Caco-2 (cell line): Measurements from ENCODE around the gene IGSF11. TPM values are rescaled to one million over a fixed set of nuclear protein-coding genes. Genes with fewer than 3 reads are reported as not detected.

ENCODE experiments used
- BruUV-seq: library from RNA; stranded (reverse); fragments of 400-500 nt; replicated peaks from 2 replicates; lab custom pipeline; 2021; lab: Mats Ljungman, UMichigan
- CTCF ChIA-PET: fragments of 300-600 bp; sonication (Branson Sonifier 250); formaldehyde crosslinking; loops from one replicate; lab custom pipeline; 2022; ENCODE audit warnings: antibody characterized with exemption; lab: Charles Lee
- POLR2A ChIA-PET: fragments of 300-600 bp; sonication (Branson Sonifier 250); formaldehyde crosslinking; loops from one replicate; lab custom pipeline; 2022; ENCODE audit warnings: antibody characterized with exemption; lab: Charles Lee
- DNase-seq, 2 experiments: peaks; one replicate each; pipeline versions ENCODE4 v3.0.0 to v3.0.0-alpha.2; 2020 to 2022
- H3K27me3 ChIP-seq: replicated peaks from 2 replicates; pipeline ENCODE4 v1.6.0; 2011; ENCODE audit warnings: low read length; ENCODE audit not compliant: control insufficient read depth, insufficient read depth
- H3K36me3 ChIP-seq: 2 replicates; pipeline ENCODE4 v1.5.1; 2011; ENCODE audit warnings: low read length; ENCODE audit not compliant: control insufficient read depth, insufficient read depth
- H3K4me1 ChIP-seq: fragments of 250-450 bp; sonication (Bioruptor Pico); 2 replicates; pipeline ENCODE4 v1.5.1; 2020; ENCODE audit warnings: mild to moderate bottlenecking
- H3K4me3 ChIP-seq: 2 replicates; pipeline ENCODE4 v1.5.1; 2011; ENCODE audit warnings: low read depth, mild to moderate bottlenecking, control low read depth, low read length
- H3K9me3 ChIP-seq: fragments of 250-450 bp; sonication (Bioruptor Pico); 2 replicates; pipeline ENCODE4 v1.5.1; 2020; ENCODE audit warnings: mild to moderate bottlenecking, moderate library complexity
- H3K27ac Mint-ChIP-seq: one replicate; pipeline ENCODE4 v1.8.0; 2022; ENCODE audit warnings: mixed read lengths; ENCODE audit not compliant: unreplicated experiment
- H3K27me3 Mint-ChIP-seq: one replicate; pipeline ENCODE4 v1.8.0; 2022; ENCODE audit warnings: mixed read lengths; ENCODE audit not compliant: insufficient read depth, unreplicated experiment
- H3K36me3 Mint-ChIP-seq: one replicate; pipeline ENCODE4 v1.8.0; 2022; ENCODE audit warnings: mild to moderate bottlenecking, mixed read lengths; ENCODE audit not compliant: insufficient read depth, unreplicated experiment
- H3K4me1 Mint-ChIP-seq: one replicate; pipeline ENCODE4 v1.8.0; 2022; ENCODE audit warnings: low read depth, mixed read lengths; ENCODE audit not compliant: unreplicated experiment
- H3K4me3 Mint-ChIP-seq: one replicate; pipeline ENCODE4 v1.8.0; 2022; ENCODE audit warnings: mild to moderate bottlenecking, moderate library complexity, mixed read lengths; ENCODE audit not compliant: unreplicated experiment
- H3K9me3 Mint-ChIP-seq: one replicate; pipeline ENCODE4 v1.8.0; 2022; ENCODE audit warnings: mixed read lengths; ENCODE audit not compliant: unreplicated experiment
- intact Hi-C: fragments of 100-400 bp; cut with micrococcal nuclease; formaldehyde crosslinking; loops from one replicate; pipeline ENCODE4 v1.10.0; 2022; ENCODE audit not compliant: unreplicated experiment
- total RNA-seq: library from RNA; stranded (reverse); gene quantifications from 2 replicates; pipeline ENCODE4 v1.2.3, GENCODE V29; 2022
- TF ChIP-seq, protein P1 (sequence below), 2 experiments: fragments of 200-600 bp in 1 of 2; IDR thresholded peaks; 1 replicate in 1 of 2; 2 replicates in 1 of 2; pipeline versions ENCODE4 v1.5.1 to v1.8.0; 2011 to 2022; ENCODE audit warnings: antibody characterized with exemption in 1 of 2, control low read depth in 1 of 2, inconsistent platforms in 1 of 2, low read depth in 1 of 2, low read length in 1 of 2, mild to moderate bottlenecking in 1 of 2, moderate library complexity in 1 of 2; ENCODE audit not compliant: insufficient read depth in 1 of 2, severe bottlenecking in 1 of 2, unreplicated experiment in 1 of 2

Gene IGSF11
- total RNA-seq, 1 experiment from 2014 or later = 0.41 TPM

GRCh38 chr3:118997190-118997589 is 37.5 kb downstream of the IGSF11 start:
- Histone ChIP-seq H3K36me3 (no peaks in the 10 kb centered on the region), H3K4me3 (no peak overlapping the region), H3K27me3 (no peaks in the 10 kb centered on the region), H3K4me1 (peaks cover 4% of the 10 kb centered on the region; the same call in 1 of the 2 replicates), H3K9me3 (no peaks in the 10 kb centered on the region)
- no peaks in the 10 kb centered on the region for H3K4me1 Mint-ChIP-seq
- CTCF ChIA-PET = interaction anchor here (0.6 kb wide), 1 partner anchor 38 kb away, joined by 3 read pairs; the partner anchor contains the start of gene IGSF11
- TF ChIP-seq, protein P1, sequence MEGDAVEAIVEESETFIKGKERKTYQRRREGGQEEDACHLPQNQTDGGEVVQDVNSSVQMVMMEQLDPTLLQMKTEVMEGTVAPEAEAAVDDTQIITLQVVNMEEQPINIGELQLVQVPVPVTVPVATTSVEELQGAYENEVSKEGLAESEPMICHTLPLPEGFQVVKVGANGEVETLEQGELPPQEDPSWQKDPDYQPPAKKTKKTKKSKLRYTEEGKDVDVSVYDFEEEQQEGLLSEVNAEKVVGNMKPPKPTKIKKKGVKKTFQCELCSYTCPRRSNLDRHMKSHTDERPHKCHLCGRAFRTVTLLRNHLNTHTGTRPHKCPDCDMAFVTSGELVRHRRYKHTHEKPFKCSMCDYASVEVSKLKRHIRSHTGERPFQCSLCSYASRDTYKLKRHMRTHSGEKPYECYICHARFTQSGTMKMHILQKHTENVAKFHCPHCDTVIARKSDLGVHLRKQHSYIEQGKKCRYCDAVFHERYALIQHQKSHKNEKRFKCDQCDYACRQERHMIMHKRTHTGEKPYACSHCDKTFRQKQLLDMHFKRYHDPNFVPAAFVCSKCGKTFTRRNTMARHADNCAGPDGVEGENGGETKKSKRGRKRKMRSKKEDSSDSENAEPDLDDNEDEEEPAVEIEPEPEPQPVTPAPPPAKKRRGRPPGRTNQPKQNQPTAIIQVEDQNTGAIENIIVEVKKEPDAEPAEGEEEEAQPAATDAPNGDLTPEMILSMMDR (IDR thresholded peaks at IDR 0.05; ENCODE audit: insufficient read depth in 1 of 2, low read depth in 1 of 2, low read length in 1 of 2, severe bottlenecking in 1 of 2, unreplicated experiment in 1 of 2) = no peak
- intact Hi-C loops = loop anchor here (2.0 kb wide), 1 partner anchor 58 kb away; no protein-coding TSS in a partner anchor
- H3K27me3 Mint-ChIP-seq = no peaks in the 10 kb centered on the region
- no peaks in the 10 kb centered on the region for H3K9me3 Mint-ChIP-seq
- no peaks in the 10 kb centered on the region for H3K36me3 Mint-ChIP-seq
- BruUV-seq = no TSS peak
- H3K27ac Mint-ChIP-seq = no peak overlapping the region
- POLR2A ChIA-PET = no interaction called here
- H3K4me3 Mint-ChIP-seq = no peak overlapping the region
- DNase-seq = no peak

GRCh38 chr3:118991775-118992174 is 42.9 kb downstream of the IGSF11 start:
- no peaks in the 10 kb centered on the region for H3K36me3 ChIP-seq
- no peak for DNase-seq
- no peaks in the 10 kb centered on the region for H3K27me3 ChIP-seq
- no TSS peak for BruUV-seq
- TF ChIP-seq, protein P1 (IDR thresholded peaks at IDR 0.05; ENCODE audit: insufficient read depth in 1 of 2, low read depth in 1 of 2, low read length in 1 of 2, severe bottlenecking in 1 of 2, unreplicated experiment in 1 of 2) = no peak
- H3K27ac Mint-ChIP-seq = no peak overlapping the region
- H3K4me1 Mint-ChIP-seq = no peaks in the 10 kb centered on the region
- intact Hi-C loops = no loop called here
- ChIA-PET POLR2A (no interaction called here), CTCF (no interaction called here)
- no peaks in the 10 kb centered on the region for H3K9me3 Mint-ChIP-seq
- no peaks in the 10 kb centered on the region for H3K36me3 Mint-ChIP-seq
- no peaks in the 10 kb centered on the region for H3K4me1 ChIP-seq
- H3K27me3 Mint-ChIP-seq = peaks cover 10% of the 10 kb centered on the region
- no peaks in the 10 kb centered on the region for H3K9me3 ChIP-seq
- no peak overlapping the region for H3K4me3 Mint-ChIP-seq
- no peak overlapping the region for H3K4me3 ChIP-seq

DNA sequence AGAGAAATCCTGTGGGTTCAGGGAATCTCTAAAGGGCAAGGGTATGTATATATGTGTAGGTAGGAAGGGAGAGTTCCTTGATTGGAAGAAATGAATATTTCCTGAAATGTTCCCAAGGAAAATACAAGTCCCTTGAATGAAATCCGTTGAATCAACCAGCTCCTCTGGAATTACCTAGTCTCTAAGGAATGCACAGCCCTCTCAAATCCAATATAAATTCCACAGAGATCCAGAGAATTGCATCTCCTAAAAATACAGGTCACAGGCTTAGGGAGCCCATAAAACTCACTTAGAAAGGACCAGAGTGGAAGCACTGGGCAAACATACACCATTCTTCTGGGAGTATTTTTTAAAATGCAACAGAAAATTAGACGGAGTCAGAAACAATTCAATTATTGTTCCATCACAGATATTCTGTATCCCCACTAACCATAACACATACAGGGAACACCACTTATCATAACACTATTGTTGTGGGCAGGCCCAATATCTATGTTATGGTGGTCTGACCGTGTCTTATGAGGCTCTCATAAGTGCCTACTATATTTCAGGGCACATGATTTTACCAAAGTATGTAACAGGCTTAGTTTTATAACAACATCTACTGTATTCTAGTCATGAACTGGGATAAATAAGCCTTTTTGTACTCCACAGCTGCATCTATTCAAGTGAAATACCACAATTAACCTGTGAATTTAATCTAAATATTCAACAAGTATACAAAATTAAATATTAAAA is 43.7 kb downstream of the IGSF11 start:
- Histone ChIP-seq H3K27me3 (no peaks in the 10 kb centered on the region), H3K4me1 (no peaks in the 10 kb centered on the region), H3K9me3 (no peaks in the 10 kb centered on the region), H3K36me3 (no peaks in the 10 kb centered on the region), H3K4me3 (no peak overlapping the region)
- Mint-ChIP-seq H3K27me3 (peaks cover 10% of the 10 kb centered on the region), H3K9me3 (no peaks in the 10 kb centered on the region), H3K4me1 (no peaks in the 10 kb centered on the region), H3K36me3 (no peaks in the 10 kb centered on the region), H3K27ac (no peak overlapping the region), H3K4me3 (no peak overlapping the region)
- TF ChIP-seq, protein P1 (IDR thresholded peaks at IDR 0.05; ENCODE audit: insufficient read depth in 1 of 2, low read depth in 1 of 2, low read length in 1 of 2, severe bottlenecking in 1 of 2, unreplicated experiment in 1 of 2) = no peak
- BruUV-seq = no TSS peak
- intact Hi-C loops = no loop called here
- ChIA-PET CTCF (no interaction called here), POLR2A (no interaction called here)
- DNase-seq = no peak
